CD4-positive, alpha-beta T cell treated with Interleukin-17A for 4 hours (primary cell): Measurements from ENCODE around the gene VRTN.
"Not testable (repeated sequence)": the region's sequence is repeated elsewhere in the genome, so short reads cannot be mapped to it uniquely, and the experiment has no call there.

Experiments used
- DNase-seq: peaks from one replicate; pipeline ENCODE4 v3.0.0-alpha.2; 2020; ENCODE audit warnings: mixed read lengths

VRTN gene

DNA sequence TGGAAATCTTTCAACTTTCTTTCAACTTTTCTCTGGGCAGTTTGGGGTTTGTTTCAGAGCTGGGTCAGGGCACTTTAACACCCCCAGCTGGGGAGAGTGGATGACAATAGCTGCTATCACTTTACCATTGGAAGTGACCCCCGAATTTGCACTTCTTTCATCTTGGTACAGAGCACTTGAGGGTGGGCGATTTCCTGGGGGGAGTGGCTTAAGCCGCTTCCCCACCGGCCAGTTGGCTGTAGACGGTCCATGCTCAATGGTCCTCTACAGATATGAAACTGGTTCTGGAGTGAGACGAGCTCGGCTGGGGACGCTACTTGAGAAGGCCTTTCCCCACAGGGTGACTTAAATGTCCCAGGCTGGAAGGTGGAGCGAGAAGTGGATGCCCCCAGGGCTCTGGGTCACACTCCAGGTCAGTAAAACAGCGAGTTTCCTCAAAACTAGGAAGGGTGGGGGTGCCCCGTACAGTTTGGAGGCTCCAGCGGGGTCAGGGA lies at the start of gene VRTN:
TSS of gene VRTN (plus strand) at position 231 of the 494 bp plus-strand sequence. CDS start 8,313 bp downstream, outside the sequence.
- DNase-seq = no peak

DNA sequence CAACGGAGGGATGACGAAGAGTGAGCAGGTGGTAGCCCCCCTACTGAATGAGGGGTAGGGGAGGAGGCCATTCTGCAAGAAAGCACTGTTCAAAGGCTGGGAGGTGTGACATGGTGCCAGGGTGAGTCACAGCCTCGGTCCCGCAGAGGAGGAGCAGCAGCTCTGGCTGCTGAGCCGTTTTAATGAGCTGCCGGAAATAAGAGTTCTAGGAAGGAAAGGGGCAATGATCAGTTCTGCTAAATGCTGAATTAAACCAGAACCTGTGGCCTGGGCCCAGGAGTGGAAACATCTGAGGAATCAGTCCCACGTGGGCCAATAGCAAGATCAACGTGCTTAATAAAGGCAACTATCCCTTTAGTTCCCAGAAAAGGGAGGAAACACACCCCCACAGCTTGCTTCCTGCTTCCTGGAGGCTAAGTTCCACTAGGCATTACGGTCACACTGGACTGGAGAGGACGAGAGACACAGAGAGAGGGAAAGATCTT lies 49.2 kb upstream of the VRTN start:
- DNase-seq = peak; percentile 19

- DNase-seq = no peak
Observed at GRCh38 chr14:74301594-74302151, 46.6 kb upstream of the VRTN start.

DNA sequence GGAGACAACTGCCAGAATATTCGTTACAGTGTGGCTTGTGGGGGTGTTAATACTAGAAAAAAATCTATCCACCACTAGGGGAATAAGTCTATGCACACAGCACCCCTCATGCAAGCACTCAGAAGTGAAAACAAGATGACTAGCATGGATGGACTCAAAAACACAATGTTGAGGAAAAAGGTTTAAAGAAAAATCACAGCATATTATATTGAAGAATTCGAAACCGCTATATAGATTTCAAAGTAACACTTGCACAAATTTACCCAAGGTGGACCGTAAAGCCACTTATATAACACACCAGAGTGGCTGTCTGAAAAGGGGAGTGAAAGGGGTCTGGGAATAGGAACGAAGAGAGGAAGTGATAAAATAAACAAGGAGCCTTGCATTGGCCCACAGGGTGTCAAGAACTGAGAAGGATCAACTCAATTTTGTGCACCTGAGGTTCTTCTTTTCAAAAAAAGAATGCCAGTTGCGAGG lies 46.1 kb upstream of the VRTN start:
- DNase-seq = peak; percentile 26

- peak; percentile 91 for DNase-seq
Observed at GRCh38 chr14:74302634-74303569, 45.4 kb upstream of the VRTN start, which contains the start of gene ABCD4. ABCD4 (minus strand) TSS chr14:74302934; CDS start chr14:74302912, 22 bp downstream.

- no peak for DNase-seq
Observed at GRCh38 chr14:74308695-74309094, 39.6 kb upstream of the VRTN start.

DNA sequence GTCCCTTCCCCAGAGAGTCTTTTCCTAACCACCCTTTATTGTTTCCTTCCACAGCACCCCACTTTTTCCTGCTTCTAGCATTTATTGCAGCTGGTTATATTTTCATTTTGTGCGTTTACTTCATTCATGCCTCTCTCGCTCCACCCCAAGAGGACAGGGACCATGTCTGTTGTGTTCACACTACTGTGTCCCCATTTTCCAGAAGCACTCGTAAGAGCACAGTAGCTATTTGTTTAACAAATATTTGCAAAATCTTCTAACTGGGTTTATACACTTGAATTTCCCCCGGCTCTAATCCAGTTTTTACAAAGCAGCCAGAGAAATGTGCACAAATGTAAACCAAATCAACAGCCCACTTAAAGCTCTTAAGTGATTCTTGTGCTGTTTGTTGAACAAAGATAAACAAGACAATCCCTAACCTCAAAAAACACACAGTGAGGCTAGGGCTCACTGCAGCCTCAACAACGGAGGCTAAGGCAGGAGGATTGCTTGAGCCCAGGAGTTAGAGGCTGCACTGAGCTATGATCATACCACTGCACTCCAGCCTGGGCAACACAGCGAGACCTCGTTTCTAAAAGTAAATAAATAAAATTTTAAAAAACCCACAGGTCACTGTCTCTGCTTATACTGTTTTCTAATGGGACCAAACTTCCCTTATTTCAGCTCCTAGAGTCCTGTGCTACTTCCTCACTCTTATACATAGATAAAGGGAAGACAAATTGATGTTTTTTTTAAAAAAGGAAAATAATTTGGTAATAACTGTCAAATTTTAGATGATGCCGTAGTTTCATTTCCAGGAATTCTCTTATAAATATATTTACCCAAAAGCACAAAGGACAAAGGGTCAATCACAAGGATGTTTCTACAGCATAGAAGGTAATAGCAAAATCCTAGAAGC lies 38.9 kb upstream of the VRTN start:
- no peak for DNase-seq

DNA sequence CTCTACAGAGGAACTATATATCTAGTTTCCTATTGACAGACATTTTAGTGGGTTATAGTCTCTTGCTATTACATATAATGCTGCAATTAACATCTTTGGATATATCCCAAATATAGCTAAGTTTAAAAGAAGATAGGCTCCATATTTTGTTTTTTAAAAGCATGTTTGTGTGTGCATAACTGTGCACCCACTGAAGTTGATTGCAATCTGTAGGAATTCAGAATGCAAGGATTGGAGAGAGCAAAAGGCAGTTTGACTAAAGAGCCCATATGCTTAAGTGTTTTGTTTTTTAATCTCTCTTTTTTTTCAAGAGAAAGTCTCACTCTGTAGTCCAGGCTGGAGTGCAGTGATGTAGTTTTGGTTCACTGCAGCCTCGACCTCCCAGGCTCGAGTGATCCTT lies 36.1 kb upstream of the VRTN start:
- DNase-seq = no peak

GRCh38 chr14:74313601-74314000 lies 34.7 kb upstream of the VRTN start:
- no peak for DNase-seq

GRCh38 chr14:74314576-74314975 lies 33.7 kb upstream of the VRTN start:
- DNase-seq = no peak

GRCh38 chr14:74324931-74325361 lies 23.3 kb upstream of the VRTN start:
- no peak for DNase-seq

DNA sequence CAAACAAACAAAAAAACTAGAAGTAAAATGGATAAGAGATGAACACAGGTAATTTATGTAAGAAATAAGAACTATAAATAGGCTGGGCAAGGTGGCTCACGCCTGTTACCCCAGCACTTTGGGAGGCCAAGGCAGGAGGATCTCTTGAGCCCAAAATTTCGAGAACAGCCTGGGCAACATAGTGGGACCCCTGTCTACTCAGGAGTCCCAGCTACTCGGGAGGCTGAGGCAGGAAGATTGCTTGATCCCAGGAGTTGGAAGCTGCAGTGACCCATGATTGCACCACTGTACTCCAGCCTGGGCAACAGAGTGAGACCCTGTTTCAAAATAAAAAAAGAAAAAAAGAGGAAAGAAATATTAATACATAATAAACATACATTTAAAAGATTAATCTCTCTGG lies 22.8 kb upstream of the VRTN start:
- DNase-seq = no peak

- DNase-seq = no peak
Observed at GRCh38 chr14:74326369-74327152, 21.7 kb upstream of the VRTN start.

GRCh38 chr14:74329950-74330552 lies 18.2 kb upstream of the VRTN start:
- DNase-seq = not testable (repeated sequence)

- DNase-seq = no peak
Observed at GRCh38 chr14:74333909-74334308, 14.4 kb upstream of the VRTN start.

GRCh38 chr14:74346341-74346740 lies 1.9 kb upstream of the VRTN start:
- DNase-seq = no peak

DNA sequence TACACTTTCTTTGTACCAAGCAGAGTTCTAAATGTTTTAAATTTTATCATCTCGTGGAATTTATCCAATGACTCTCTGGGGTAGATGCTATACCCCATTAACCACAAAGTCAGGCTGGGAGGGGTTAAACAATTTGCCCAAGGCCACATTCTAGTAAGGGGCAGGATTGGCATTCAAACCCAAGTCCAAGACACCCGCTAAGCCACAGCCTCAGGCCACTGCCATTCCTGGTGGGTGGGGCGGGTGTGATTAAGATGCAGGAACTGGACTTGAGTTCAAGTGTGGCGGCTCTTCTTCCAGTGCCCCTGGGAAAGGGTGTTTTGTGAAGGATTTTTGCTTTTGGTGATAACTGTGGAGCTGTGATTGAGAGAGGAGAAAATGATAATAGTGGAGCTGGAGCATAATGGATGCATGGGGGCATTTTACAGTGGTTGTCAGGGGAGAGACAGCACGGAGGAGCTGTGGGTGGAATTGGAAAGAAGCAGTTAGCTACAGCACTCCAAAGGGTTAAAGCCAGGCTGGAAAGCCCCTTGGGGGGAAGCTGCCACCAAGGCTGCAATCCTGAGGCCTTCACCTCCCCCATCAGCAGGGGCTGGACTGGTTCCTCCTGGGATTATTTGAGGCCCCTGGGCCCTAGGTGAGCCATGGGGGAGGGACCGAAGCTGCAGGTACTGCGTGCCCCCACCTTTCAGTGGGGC lies 1.0 kb upstream of the VRTN start:
- DNase-seq = no peak

DNA sequence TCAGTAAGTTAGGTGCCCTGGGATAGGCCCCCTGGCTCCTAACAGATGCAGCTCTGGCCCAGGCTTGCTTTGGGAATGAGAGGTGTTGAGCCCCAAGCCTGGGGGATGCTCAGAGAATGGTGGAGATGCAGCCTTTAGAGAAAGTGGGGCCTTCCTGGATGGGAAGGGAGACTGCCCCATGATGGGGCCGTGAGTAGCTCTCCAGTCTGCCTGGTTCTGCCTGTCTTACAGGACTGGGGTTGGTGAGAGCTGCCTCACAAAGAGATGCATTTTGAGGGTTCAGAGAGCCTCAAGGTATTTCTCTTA lies 523 bp upstream of the VRTN start:
- DNase-seq = no peak

GRCh38 chr14:74348735-74349463 lies 628 bp downstream of the VRTN start:
- no peak for DNase-seq

GRCh38 chr14:74349757-74350156 lies 1.5 kb downstream of the VRTN start:
- no peak for DNase-seq
